Mesodermal cell (in vitro differentiated cells): ENCODE measurements around the gene ZMAT2.
A peak's percentile ranks its signal among the peaks of the same experiment; 100 is the strongest.
"Not testable (repeated sequence)": the region's sequence is repeated elsewhere in the genome, so short reads cannot be mapped to it uniquely, and the experiment has no call there.

ENCODE experiments used
- H3K27ac ChIP-seq: 2 replicates; pipeline ENCODE4 v1.7.0; 2013; ENCODE audit warnings: mild to moderate bottlenecking, low read depth, low read length, moderate library complexity; ENCODE audit not compliant: severe bottlenecking
- H3K36me3 ChIP-seq: 2 replicates; pipeline ENCODE4 v1.7.1; 2013; ENCODE audit warnings: mild to moderate bottlenecking, low read length, moderate library complexity; ENCODE audit not compliant: control insufficient read depth, insufficient read depth
- H3K4me1 ChIP-seq: one replicate; pipeline ENCODE4 v1.7.1; 2013; ENCODE audit warnings: mild to moderate bottlenecking, low read length; ENCODE audit not compliant: insufficient read depth, control insufficient read depth, poor library complexity, severe bottlenecking
- H3K4me3 ChIP-seq: 2 replicates; pipeline ENCODE4 v1.7.0; 2013; ENCODE audit warnings: low read length, control low read depth, mild to moderate bottlenecking; ENCODE audit not compliant: insufficient read depth, poor library complexity, severe bottlenecking; ENCODE audit errors: extremely low read depth
- H3K9me3 ChIP-seq: 2 replicates; pipeline ENCODE4 v1.7.1; 2013; ENCODE audit warnings: mild to moderate bottlenecking, low read length, moderate library complexity; ENCODE audit not compliant: control insufficient read depth
- WGBS, 2 experiments: methylation state at CpG; one replicate each; pipeline ENCODE4 v1.1.5; 2013; ENCODE audit warnings: missing lambda C conversion rate in 2 of 2; ENCODE audit not compliant: insufficient coverage in 2 of 2; 5-methylcytosine and 5-hydroxymethylcytosine counted together

Gene ZMAT2

GRCh38 chr5:140710899-140711552, 10.8 kb downstream of the ZMAT2 start:
- Histone ChIP-seq H3K4me3 (peak overlapping the region; percentile 54), H3K4me1 (no peaks in the 10 kb centered on the region), H3K9me3 (no peaks in the 10 kb centered on the region), H3K36me3 (peaks cover 21% of the 10 kb centered on the region), H3K27ac (peak overlapping the region; percentile 95)
- WGBS, 2 experiments, result 4% methylated on average over 25 of the region's 27 CpGs

DNA sequence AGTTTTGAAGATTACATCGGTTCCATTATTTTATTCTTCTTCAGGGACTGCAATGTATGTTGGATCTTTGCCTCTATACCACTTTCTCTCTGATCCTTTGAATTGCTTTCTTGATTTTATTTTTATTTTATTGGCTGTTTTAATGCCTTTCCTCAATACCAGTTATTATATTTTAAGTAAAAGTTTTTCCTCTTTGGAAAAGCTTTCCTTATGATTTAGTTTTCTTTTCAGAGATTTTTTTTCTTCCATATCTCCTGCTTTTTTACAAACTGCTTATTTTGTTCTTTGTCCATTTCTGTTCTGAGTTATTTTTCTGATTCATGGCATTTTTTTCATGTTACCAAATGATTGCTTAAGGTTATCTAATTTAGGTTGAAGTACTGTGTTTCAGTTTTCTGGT, 11.5 kb downstream of the ZMAT2 start:
- no peak overlapping the region for H3K27ac ChIP-seq

DNA sequence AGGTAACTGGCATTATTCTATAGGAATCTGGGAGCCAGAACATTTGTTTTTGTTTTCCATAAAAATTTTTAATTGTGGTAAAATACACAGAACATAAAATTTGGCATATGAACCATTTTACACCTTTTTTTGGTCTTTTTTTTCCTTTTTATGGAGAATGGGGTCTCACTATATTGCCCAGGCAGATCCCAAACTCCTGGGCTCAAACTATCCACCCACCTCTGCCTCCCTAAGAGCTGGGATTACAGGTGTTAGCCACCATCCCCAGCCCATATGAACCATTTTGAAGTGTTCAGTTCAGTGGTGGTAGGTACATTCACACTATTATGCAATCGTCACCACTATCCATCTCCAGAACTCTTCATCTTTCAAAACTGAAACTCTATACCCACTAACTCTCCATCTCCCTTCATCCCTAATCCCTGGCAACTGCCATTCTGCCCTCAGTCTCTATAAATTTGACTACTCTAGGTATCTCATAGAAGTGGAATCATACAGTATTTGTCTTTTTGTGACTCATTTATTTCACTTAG, 13.4 kb downstream of the ZMAT2 start:
- Histone ChIP-seq H3K27ac (no peak overlapping the region), H3K36me3 (no peaks in the 10 kb centered on the region), H3K4me1 (no peaks in the 10 kb centered on the region), H3K4me3 (no peak overlapping the region), H3K9me3 (no peaks in the 10 kb centered on the region)
- WGBS, 2 experiments, result 33 to 67% methylated on average over 1 of the region's 1 CpG

More for the DNA sequence above, 11.5 kb downstream of the ZMAT2 start:
- Histone ChIP-seq H3K9me3 (no peaks in the 10 kb centered on the region), H3K4me1 (no peaks in the 10 kb centered on the region), H3K36me3 (peaks cover 15% of the 10 kb centered on the region), H3K4me3 (peak overlapping the region; percentile 54)
- WGBS, 2 experiments, result no CpG with 5 or more reads among the region's 1 CpG

DNA sequence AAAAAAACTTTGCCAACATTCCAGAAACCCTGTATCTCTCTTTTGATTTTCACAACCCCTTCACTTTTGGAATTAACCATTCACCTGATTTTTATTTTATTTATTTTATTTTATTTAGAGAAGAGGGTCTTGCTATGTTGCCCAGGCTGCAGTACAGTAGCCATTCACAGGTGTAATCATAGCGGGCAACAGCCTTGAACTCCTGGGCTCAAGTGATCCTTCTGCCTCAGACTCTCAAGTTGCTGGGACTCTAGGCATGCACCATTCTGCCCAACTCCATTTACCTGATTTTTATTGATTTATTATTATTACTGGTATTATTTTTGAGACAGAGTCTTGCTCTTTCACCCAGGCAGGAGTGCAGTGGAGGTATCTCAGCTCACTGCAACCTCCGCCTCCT, 16.0 kb downstream of the ZMAT2 start:
- H3K4me3 ChIP-seq, H3K9me3 ChIP-seq, H3K27ac ChIP-seq, H3K36me3 ChIP-seq, H3K4me1 ChIP-seq: not testable (repeated sequence)
- WGBS, 2 experiments, result 90 to 93% methylated on average over 2 of the region's 2 CpGs

- 81 to 100% methylated on average over 1 to 5 of the region's 7 CpGs for WGBS, 2 experiments
- Histone ChIP-seq H3K36me3 (no peaks in the 10 kb centered on the region), H3K9me3 (no peaks in the 10 kb centered on the region), H3K27ac (peak overlapping the region; percentile 13), H3K4me1 (no peaks in the 10 kb centered on the region), H3K4me3 (no peak overlapping the region)
Measured at GRCh38 chr5:140718266-140718592, 18.0 kb downstream of the ZMAT2 start.

GRCh38 chr5:140720738-140721137, 20.5 kb downstream of the ZMAT2 start:
- not testable (repeated sequence) for H3K9me3 ChIP-seq
- WGBS, 2 experiments, result 57 to 60% methylated on average over 4 of the region's 6 CpGs

GRCh38 chr5:140721395-140721794, 21.1 kb downstream of the ZMAT2 start:
- WGBS, 2 experiments, result 89 to 94% methylated on average over 5 of the region's 5 CpGs
- H3K4me1 ChIP-seq, H3K27ac ChIP-seq, H3K9me3 ChIP-seq, H3K4me3 ChIP-seq, H3K36me3 ChIP-seq: not testable (repeated sequence)

More at GRCh38 chr5:140720738-140721137, 20.5 kb downstream of the ZMAT2 start:
- H3K27ac ChIP-seq, H3K36me3 ChIP-seq, H3K4me3 ChIP-seq, H3K4me1 ChIP-seq: not testable (repeated sequence)

- Histone ChIP-seq H3K27ac (no peak overlapping the region), H3K36me3 (no peaks in the 10 kb centered on the region), H3K4me3 (peak overlapping the region; percentile 45), H3K9me3 (no peaks in the 10 kb centered on the region), H3K4me1 (no peaks in the 10 kb centered on the region)
- 8 to 10% methylated on average over 13 to 20 of the region's 23 CpGs for WGBS, 2 experiments
Measured at GRCh38 chr5:140725799-140726471, 25.7 kb downstream of the ZMAT2 start.

- H3K27ac ChIP-seq, result no peak overlapping the region
- H3K9me3 ChIP-seq, result no peaks in the 10 kb centered on the region
- H3K4me1 ChIP-seq, result no peaks in the 10 kb centered on the region
- H3K4me3 ChIP-seq, result no peak overlapping the region
- no peaks in the 10 kb centered on the region for H3K36me3 ChIP-seq
- 67% methylated on average over 2 of the region's 4 CpGs; no CpG with 5 or more reads in 1 of the 2 experiments for WGBS, 2 experiments
Measured at GRCh38 chr5:140733098-140733497, 32.9 kb downstream of the ZMAT2 start.

GRCh38 chr5:140734354-140734753, 34.1 kb downstream of the ZMAT2 start:
- Histone ChIP-seq H3K36me3 (no peaks in the 10 kb centered on the region), H3K4me3 (no peak overlapping the region), H3K4me1 (no peaks in the 10 kb centered on the region), H3K9me3 (no peaks in the 10 kb centered on the region), H3K27ac (no peak overlapping the region)
- WGBS, 2 experiments, result 72 to 79% methylated on average over 4 to 5 of the region's 7 CpGs

GRCh38 chr5:140737486-140737885, 37.2 kb downstream of the ZMAT2 start:
- no peak overlapping the region for H3K4me3 ChIP-seq
- no CpG with 5 or more reads among the region's 1 CpG for WGBS, 2 experiments
- no peak overlapping the region for H3K27ac ChIP-seq
- H3K36me3 ChIP-seq, result no peaks in the 10 kb centered on the region
- no peaks in the 10 kb centered on the region for H3K4me1 ChIP-seq
- H3K9me3 ChIP-seq, result no peaks in the 10 kb centered on the region
